Psoas muscle (tissue), 8 donors: ENCODE data around the gene BRIP1. TPM values are rescaled to one million over a fixed set of nuclear protein-coding genes. Genes with fewer than 3 reads are reported as not detected.

Experiments used
- ATAC-seq, 4 donors: fragments of 200-7000 bp; cut with Tn5 transposase; one replicate each; pipeline ENCODE4 v1.9.1; 2020; ENCODE audit warnings: moderate library complexity in 3 of 4, mild to moderate bottlenecking in 2 of 4
- DNase-seq, 2 donors: peaks; one replicate each; pipeline ENCODE4 v3.0.0-alpha.2; 2020
- H3K27ac ChIP-seq: fragments of 200-600 bp; one replicate; pipeline ENCODE4 v1.8.0; 2022
- H3K27me3 ChIP-seq, 3 donors: fragments of 200-600 bp in 1 of 3; one replicate each; pipeline versions ENCODE4 v1.6.1 to v1.8.0; 2013 to 2022; ENCODE audit warnings: low read length in 2 of 3, mild to moderate bottlenecking in 2 of 3, moderate library complexity in 1 of 3; ENCODE audit not compliant: insufficient read depth in 3 of 3
- H3K36me3 ChIP-seq, 2 donors: fragments of 200-600 bp in 1 of 2; one replicate each; pipeline versions ENCODE4 v1.6.1 to v1.8.0; 2013 to 2022; ENCODE audit warnings: low read depth in 1 of 2, mild to moderate bottlenecking in 1 of 2, moderate library complexity in 1 of 2; ENCODE audit not compliant: insufficient read depth in 1 of 2
- H3K4me1 ChIP-seq: fragments of 200-600 bp; one replicate; pipeline ENCODE4 v1.8.0; 2022
- H3K4me3 ChIP-seq: fragments of 200-600 bp; one replicate; pipeline ENCODE4 v1.8.0; 2022; ENCODE audit warnings: mild to moderate bottlenecking
- H3K9me3 ChIP-seq: fragments of 200-600 bp; one replicate; pipeline ENCODE4 v1.8.0; 2022
- CTCF ChIP-seq: fragments of 200-600 bp; IDR thresholded peaks from one replicate; pipeline ENCODE4 v1.8.0; 2022; ENCODE audit warnings: antibody characterized with exemption
- WGBS, 3 donors: extraction: QIAGEN DNeasy Blood & Tissue Kit; methylation state at CpG; one replicate each; pipeline versions ENCODE4 v1.1.6 to v1.1.7; 2013; 5-methylcytosine and 5-hydroxymethylcytosine counted together
- intact Hi-C, 2 donors: fragments of 100-400 bp; cut with DNase I; formaldehyde crosslinking; loops; one replicate each; pipeline versions ENCODE4 v1.11.0 to v1.14.2; 2022
- polyA plus RNA-seq, 3 donors: library from polyadenylated mRNA; stranded (reverse); fragments of 200-250 nt; gene quantifications; one replicate each; pipeline ENCODE4 v1.2.3, GENCODE V29; 2013
- total RNA-seq, 4 donors: library from RNA; stranded (reverse); fragmentation: NEBNext Ultra II Directional in 2 of 4; extraction: Animal tissue kit (Norgen Biotek cat#: 25700) in 2 of 4; gene quantifications; one replicate each; pipeline versions ENCODE4 v1.2.1 to v1.2.4, GENCODE V29; 2021 to 2023
- donor health status: healthy with polysubstance abuse.
- donor health status: DM: no; HTN: no; CAD: no; lungs with moderate emphysema.
- donor health status: Bipolar disorder and iron deficiency.
- donor health status: healthy.
- donor health status: DM: yes; HTN: yes; CAD: no.
- donor health status: DM: no; HTN: no; CAD: no.
- donor health status: DM: no; HTN: no; CAD: no.
- donor health status: DM: yes; HTN: yes; CAD: no.

BRIP1 gene
- total and polyA plus RNA-seq, 7 donors, result 0.03 to 0.40 (median 0.19) TPM; not detected in 1

GRCh38 chr17:61657338-61657737 is 206.0 kb downstream of the BRIP1 start:
- TF ChIP-seq CTCF, result no peak

DNA sequence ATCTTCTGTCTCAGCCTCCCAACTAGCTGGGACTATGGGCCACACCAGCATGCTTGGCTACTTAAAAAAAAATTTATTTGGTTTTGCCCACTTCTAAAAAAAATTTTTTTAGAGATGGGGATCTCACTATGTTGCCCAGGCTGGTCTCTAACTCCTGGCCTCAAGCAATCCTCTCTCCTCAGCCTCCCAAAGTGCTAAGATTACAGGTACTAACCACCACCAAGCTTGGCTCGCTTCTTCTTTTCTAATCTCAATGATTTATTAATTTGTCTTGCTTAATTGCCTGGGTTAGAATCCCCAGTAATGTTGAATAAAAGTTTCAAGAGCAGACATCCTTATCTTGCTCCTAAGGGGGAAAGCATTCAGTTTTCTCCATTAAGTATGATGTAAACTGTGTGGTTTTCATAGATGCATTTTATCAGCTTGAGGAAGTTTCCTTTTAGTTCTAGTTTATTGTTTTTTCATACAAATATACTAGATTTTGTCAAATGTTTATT is 206.6 kb downstream of the BRIP1 start:
- H3K36me3 ChIP-seq, result no peaks in the 10 kb centered on the region
- WGBS, 3 donors, result 73 to 92% (median 77%) methylated on average over 1 of the region's 1 CpG
- ATAC-seq (no peak), DNase-seq (no peak)
- no peaks in the 10 kb centered on the region for H3K27me3 ChIP-seq
- no peak overlapping the region for H3K4me3 ChIP-seq
- intact Hi-C loops, result no loop called here
- TF ChIP-seq CTCF, result no peak
- no peaks in the 10 kb centered on the region for H3K9me3 ChIP-seq
- no peaks in the 10 kb centered on the region for H3K4me1 ChIP-seq
- no peak overlapping the region for H3K27ac ChIP-seq

More at GRCh38 chr17:61657338-61657737, 206.0 kb downstream of the BRIP1 start:
- no peaks in the 10 kb centered on the region for H3K9me3 ChIP-seq
- H3K36me3 ChIP-seq, result no peaks in the 10 kb centered on the region
- no peak overlapping the region for H3K4me3 ChIP-seq
- intact Hi-C loops, result no loop called here
- ATAC-seq (no peak), DNase-seq (no peak)
- H3K4me1 ChIP-seq, result no peaks in the 10 kb centered on the region
- no peak overlapping the region for H3K27ac ChIP-seq
- H3K27me3 ChIP-seq, result no peaks in the 10 kb centered on the region

- intact Hi-C loops, result no loop called here
Observed at GRCh38 chr17:61650749-61651148, 212.6 kb downstream of the BRIP1 start.

GRCh38 chr17:61648587-61648986 is 214.7 kb downstream of the BRIP1 start:
- Histone ChIP-seq H3K36me3 (no peaks in the 10 kb centered on the region), H3K4me3 (no peak overlapping the region), H3K9me3 (no peaks in the 10 kb centered on the region), H3K27me3 (peaks cover 0 to 4% (median 0%) of the 10 kb centered on the region in 3 donors), H3K4me1 (no peaks in the 10 kb centered on the region), H3K27ac (no peak overlapping the region)
- intact Hi-C loops, result no loop called here
- DNase-seq (no peak), ATAC-seq (no peak)
- TF ChIP-seq CTCF, result no peak
- WGBS, 3 donors, result 52 to 63% (median 54%) methylated on average over 1 of the region's 1 CpG

More at GRCh38 chr17:61650749-61651148, 212.6 kb downstream of the BRIP1 start:
- H3K9me3 ChIP-seq, result no peaks in the 10 kb centered on the region
- no peak for TF ChIP-seq CTCF
- H3K4me1 ChIP-seq, result no peaks in the 10 kb centered on the region
- H3K27ac ChIP-seq, result no peak overlapping the region
- DNase-seq (no peak), ATAC-seq (no peak)
- no peaks in the 10 kb centered on the region for H3K36me3 ChIP-seq
- H3K27me3 ChIP-seq, result peaks cover 0 to 4% (median 0%) of the 10 kb centered on the region in 3 donors
- WGBS, 3 donors, result 89 to 93% (median 90%) methylated on average over 2 of the region's 2 CpGs
- H3K4me3 ChIP-seq, result no peak overlapping the region

- no peak overlapping the region for H3K27ac ChIP-seq
- H3K4me1 ChIP-seq, result no peaks in the 10 kb centered on the region
- no peaks in the 10 kb centered on the region for H3K9me3 ChIP-seq
- intact Hi-C loops, result no loop called here
- no peaks in the 10 kb centered on the region for H3K36me3 ChIP-seq
- no peak for DNase-seq
- no peak for TF ChIP-seq CTCF
- peaks cover 0 to 4% (median 0%) of the 10 kb centered on the region in 3 donors for H3K27me3 ChIP-seq
- ATAC-seq, result no peak
- H3K4me3 ChIP-seq, result no peak overlapping the region
- 51 to 54% (median 53%) methylated on average over 2 of the region's 2 CpGs for WGBS, 3 donors
Observed at GRCh38 chr17:61647047-61647446, 216.3 kb downstream of the BRIP1 start.
